Nephron (organoid): Measurements from ENCODE around the gene VPS8.

Experiments
- H3K27ac Mint-ChIP-seq, 3 experiments: 2 replicates each; pipeline ENCODE4 v1.8.0; 2020; ENCODE audit warnings: mixed read lengths in 3 of 3, mild to moderate bottlenecking in 2 of 3, moderate library complexity in 1 of 3
- H3K27me3 Mint-ChIP-seq: 2 replicates; pipeline ENCODE4 v1.8.0; 2021; ENCODE audit warnings: low read depth, mild to moderate bottlenecking, moderate library complexity, mixed read lengths
- H3K36me3 Mint-ChIP-seq: 2 replicates; pipeline ENCODE4 v1.8.0; 2020; ENCODE audit warnings: low read depth, mixed read lengths
- H3K4me1 Mint-ChIP-seq: 2 replicates; pipeline ENCODE4 v1.8.0; 2020; ENCODE audit warnings: mixed read lengths
- H3K4me3 Mint-ChIP-seq, 3 experiments: 2 replicates each; pipeline ENCODE4 v1.8.0; 2020; ENCODE audit warnings: mild to moderate bottlenecking in 3 of 3, mixed read lengths in 3 of 3, moderate library complexity in 2 of 3
- H3K9me3 Mint-ChIP-seq: 2 replicates; pipeline ENCODE4 v1.8.0; 2020; ENCODE audit warnings: mixed read lengths
- CTCF ChIP-seq, 3 experiments: fragments of 200-600 bp; sonication (generic); IDR thresholded peaks; one replicate each; pipeline ENCODE4 v1.5.0; 2021; ENCODE audit warnings: antibody characterized with exemption in 3 of 3; ENCODE audit not compliant: unreplicated experiment in 3 of 3

Gene VPS8

DNA sequence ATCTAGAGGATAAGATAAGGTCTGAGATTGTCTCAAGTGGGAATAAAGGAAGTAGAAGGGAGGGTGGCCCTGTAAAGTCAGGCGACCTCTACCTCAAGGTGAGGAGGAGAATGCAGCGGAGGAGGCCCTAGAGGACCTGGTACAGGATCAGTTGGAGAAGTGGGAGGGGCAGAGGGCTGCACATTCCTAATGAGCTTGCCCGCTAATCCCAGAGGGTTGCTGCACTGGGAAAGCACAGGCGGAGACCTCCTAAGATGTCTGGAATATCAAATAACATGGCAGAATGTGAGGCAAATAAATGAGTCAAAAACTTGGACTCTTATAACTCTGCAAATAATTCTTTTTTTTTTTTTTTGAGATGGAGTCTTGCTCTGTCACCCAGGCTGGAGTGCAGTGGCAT, 30.2 kb upstream of the VPS8 start:
- Mint-ChIP-seq H3K9me3 (no peaks in the 10 kb centered on the region), H3K36me3 (no peaks in the 10 kb centered on the region), H3K27ac (peak overlapping the region in 1 of 3 experiments; percentile 16), H3K4me1 (peaks cover 60% of the 10 kb centered on the region), H3K27me3 (peaks cover 16% of the 10 kb centered on the region), H3K4me3 (no peak overlapping the region)
- no peak for TF ChIP-seq CTCF (IDR thresholded peaks at IDR 0.05; ENCODE audit: unreplicated experiment in 3 of 3)

- Mint-ChIP-seq H3K27me3 (peaks cover 13% of the 10 kb centered on the region), H3K9me3 (no peaks in the 10 kb centered on the region), H3K4me1 (peaks cover 59% of the 10 kb centered on the region), H3K27ac (no peak overlapping the region), H3K4me3 (no peak overlapping the region), H3K36me3 (no peaks in the 10 kb centered on the region)
- no peak for TF ChIP-seq CTCF (IDR thresholded peaks at IDR 0.05; ENCODE audit: unreplicated experiment in 3 of 3)
Observed at GRCh38 chr3:184783319-184783718, 28.6 kb upstream of the VPS8 start.

GRCh38 chr3:184784731-184785500, 27.1 kb upstream of the VPS8 start:
- H3K27me3 Mint-ChIP-seq: peaks cover 13% of the 10 kb centered on the region
- peaks cover 51% of the 10 kb centered on the region for H3K4me1 Mint-ChIP-seq
- H3K36me3 Mint-ChIP-seq: no peaks in the 10 kb centered on the region
- TF ChIP-seq CTCF (IDR thresholded peaks at IDR 0.05; ENCODE audit: unreplicated experiment in 3 of 3): no peak
- H3K4me3 Mint-ChIP-seq: no peak overlapping the region
- peak overlapping the region in 2 of 3 experiments; percentile 40 to 82 for H3K27ac Mint-ChIP-seq
- no peaks in the 10 kb centered on the region for H3K9me3 Mint-ChIP-seq

DNA sequence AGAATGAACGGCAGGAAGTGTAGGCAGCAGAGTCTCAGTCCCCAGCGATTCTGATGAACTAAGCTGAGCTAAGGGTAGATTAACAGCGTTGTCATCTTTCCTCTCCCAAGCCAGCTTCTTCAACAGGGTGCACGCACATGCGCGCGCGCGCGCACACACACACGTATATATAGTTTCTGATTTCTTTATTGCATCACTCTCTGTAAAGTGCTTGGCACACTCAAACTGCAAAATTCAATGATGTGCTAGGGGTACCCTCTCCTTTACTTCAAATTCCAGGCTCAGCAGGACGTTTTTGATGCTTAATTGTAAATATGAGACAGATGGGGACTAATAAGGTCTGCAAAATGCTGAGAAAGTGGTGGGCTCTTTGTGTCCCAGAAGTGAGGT, 26.1 kb upstream of the VPS8 start:
- Mint-ChIP-seq H3K27me3 (peaks cover 8% of the 10 kb centered on the region), H3K9me3 (no peaks in the 10 kb centered on the region), H3K4me3 (no peak overlapping the region), H3K4me1 (peaks cover 41% of the 10 kb centered on the region), H3K36me3 (no peaks in the 10 kb centered on the region), H3K27ac (peak overlapping the region; percentile 45 to 82 (median 57))
- no peak for TF ChIP-seq CTCF (IDR thresholded peaks at IDR 0.05; ENCODE audit: unreplicated experiment in 3 of 3)

GRCh38 chr3:184786280-184786941, 25.6 kb upstream of the VPS8 start:
- TF ChIP-seq CTCF (IDR thresholded peaks at IDR 0.05; ENCODE audit: unreplicated experiment in 3 of 3): no peak
- Mint-ChIP-seq H3K9me3 (no peaks in the 10 kb centered on the region), H3K4me3 (peak overlapping the region in 1 of 3 experiments; percentile 8), H3K4me1 (peaks cover 39% of the 10 kb centered on the region), H3K27ac (peak overlapping the region; percentile 45 to 82 (median 57)), H3K27me3 (peaks cover 9% of the 10 kb centered on the region), H3K36me3 (no peaks in the 10 kb centered on the region)
